ENCODE data around the gene PLXDC2.

PLXDC2 gene

DNA sequence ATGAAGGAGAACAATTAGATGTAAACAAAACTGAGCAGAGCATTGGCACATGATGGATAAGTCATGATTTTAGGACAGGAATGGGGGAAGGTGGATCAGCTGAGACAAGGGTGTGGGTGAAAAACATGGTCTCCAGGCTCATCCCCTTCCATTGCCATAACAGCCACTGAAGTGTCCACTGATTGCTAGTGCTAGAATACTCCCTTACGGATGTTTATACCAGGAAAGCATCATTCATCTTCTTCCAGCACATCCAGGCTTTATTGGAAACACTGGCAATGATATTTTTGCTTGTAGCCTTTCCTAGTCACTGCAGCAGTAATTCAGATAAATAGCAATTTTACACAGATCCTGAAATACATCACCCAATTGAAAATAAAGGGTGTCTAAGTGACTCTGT, 259.5 kb downstream of the PLXDC2 start:
- no peak for DNase-seq

DNA sequence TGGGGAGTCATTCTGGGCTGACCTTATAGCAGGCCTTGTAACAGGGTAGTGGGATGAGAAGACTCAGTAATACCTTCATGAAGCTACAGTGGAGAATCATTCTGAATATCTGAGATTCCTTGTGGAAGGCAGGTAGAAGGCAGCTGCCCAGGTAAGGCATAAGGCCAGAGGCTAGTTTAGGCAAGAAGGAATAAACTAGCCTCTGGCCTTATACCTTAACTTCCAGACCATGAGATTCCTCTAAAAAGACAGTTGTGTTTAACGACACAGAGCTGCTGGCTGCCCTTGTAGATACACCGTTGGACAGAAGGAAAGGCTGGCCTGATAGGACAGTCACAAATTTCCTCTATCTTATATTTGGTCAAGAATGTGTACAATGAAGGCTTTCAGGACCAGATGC, 268.2 kb downstream of the PLXDC2 start:
- DNase-seq = no peak

DNA sequence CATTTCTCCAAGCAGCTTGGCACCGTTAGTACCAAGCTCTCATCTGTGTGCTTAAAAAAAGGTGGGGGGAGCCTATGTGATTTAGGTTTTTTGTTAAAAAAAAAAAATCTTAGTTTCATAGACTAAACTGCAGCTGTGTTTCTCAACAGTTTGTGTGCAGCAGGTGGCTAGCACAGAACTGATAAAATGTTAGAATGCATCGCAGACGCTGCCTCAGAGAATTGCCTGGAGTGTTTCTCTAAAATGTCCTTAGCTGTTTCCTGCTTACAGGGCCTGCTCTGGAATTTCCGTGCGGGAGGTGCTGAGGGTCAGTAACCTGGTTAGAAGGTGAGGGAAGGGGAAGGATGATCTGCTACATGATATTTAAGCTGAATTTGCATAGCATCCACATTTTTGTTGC, 268.9 kb downstream of the PLXDC2 start:
- DNase-seq = no peak

DNA sequence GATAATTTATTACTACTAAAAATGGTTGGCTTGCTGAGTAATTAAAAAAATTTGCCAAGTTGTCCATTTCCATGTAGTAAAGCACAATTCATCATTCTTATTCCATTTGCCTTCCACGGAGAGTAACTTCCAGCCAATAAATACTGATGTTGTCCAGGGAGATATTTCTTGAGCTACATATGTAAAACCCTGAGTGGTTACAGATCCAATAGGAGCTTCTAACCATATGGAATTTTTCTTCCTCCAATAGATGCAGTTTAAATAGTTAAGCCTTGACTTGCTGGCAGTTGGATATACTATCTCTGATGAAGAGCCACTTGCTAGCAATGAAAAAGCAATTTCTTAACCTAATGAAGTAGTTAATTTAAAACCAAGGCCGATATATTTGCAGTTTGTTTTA, 271.1 kb downstream of the PLXDC2 start:
- no peak for DNase-seq

DNA sequence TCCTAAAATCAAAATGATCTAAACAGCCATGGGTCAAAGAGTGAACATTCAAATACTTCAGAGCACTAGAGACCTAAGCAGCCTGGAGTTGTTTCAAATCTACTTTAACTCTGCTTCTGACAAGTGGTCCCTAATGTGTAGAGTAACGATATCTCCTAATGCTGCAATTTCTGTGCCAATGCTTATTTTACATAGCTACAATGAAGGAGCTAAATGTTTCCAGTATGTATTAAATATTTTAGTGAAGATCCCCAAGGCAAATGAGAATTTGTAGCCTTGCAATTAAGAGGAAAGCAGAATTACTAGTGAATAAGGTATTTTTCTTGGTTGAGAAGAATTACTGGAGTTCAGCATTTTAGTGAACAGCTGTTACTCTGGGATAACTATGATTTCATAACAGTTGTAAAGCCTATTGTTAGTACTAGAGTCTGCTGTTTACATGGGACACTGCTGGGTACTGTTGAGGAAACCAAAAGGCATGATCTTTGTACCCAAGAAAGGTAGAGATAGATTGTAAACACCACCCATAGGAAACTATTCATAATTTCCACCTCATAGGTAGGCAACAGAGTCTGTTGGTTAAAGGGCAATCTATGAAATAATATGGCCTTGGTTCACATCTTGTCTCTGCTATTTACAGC, 271.9 kb downstream of the PLXDC2 start:
- no peak for DNase-seq

DNA sequence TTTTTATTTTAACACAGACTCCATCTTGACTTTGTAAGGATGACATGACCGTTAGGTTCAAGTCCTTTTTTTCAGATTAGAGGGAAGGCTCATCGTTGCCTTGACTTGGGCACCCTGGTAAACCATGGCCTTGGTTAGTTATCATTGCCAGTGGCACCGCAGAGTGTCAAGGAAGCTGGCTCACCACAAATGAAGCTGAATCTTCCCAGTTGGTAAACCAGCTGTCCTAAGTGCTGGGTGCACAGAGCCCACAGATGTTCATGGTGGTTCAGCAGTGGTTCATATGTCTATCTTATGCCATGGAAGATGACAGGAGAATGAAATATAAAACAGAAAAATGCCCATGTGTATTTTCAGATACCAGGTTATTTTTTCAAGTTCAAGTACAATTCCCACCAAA, 273.6 kb downstream of the PLXDC2 start:
- DNase-seq = no peak

DNA sequence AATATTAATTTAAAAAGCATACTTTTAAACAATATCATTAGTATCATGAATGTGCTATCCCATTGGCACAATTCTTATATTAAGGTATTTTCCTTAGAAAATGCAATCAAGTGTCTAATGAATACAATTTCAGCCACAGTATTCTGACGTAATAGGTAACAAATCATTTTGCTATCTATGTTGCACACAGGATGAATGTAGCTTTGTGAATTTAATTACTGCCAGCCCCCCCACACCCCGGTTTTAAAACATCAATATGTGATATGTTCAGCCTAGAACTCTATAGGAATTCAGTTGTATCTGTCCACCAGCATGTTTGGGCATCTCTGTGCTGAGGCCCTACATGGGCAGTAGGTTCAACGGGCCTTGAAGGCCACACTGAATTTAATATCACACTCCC, 274.6 kb downstream of the PLXDC2 start:
- no peak for DNase-seq

DNA sequence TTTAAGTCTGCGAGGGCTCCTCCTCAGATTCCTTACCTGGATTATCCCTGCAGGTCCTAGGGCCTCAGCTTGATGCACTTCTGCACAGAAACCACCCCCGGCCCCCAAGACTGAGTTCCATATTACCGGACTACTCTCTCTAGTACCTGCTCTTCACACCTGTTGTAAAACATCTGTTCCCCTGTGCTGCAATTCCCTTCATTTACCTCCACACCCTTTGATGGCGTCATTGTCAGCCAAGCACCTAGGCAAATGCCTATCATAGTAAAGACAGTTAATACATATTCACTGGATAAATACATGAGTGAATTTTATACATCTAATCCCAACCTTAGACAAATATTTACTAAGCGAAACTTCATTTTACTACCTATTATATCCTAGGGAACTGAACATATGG, 275.5 kb downstream of the PLXDC2 start:
- DNase-seq = no peak

DNA sequence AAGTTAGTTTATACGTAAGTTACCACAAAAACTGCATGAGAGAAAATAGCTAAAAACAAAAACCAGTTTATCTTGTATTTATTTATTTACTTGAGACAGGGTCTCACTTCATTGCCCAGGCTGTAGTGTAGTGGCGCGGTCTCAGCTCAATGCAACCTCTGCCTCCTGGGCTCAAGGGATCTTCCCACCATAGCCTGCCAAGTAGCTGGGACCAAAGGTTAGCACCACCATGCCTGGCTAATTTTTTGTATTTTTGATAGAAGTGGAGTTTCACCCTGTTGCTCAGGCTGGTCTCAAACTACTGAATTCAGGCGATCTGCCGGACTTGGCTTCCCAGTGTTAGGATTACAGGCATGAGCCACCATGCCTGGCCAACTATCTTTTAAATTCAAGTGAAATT, 277.4 kb downstream of the PLXDC2 start:
- DNase-seq = no peak

DNA sequence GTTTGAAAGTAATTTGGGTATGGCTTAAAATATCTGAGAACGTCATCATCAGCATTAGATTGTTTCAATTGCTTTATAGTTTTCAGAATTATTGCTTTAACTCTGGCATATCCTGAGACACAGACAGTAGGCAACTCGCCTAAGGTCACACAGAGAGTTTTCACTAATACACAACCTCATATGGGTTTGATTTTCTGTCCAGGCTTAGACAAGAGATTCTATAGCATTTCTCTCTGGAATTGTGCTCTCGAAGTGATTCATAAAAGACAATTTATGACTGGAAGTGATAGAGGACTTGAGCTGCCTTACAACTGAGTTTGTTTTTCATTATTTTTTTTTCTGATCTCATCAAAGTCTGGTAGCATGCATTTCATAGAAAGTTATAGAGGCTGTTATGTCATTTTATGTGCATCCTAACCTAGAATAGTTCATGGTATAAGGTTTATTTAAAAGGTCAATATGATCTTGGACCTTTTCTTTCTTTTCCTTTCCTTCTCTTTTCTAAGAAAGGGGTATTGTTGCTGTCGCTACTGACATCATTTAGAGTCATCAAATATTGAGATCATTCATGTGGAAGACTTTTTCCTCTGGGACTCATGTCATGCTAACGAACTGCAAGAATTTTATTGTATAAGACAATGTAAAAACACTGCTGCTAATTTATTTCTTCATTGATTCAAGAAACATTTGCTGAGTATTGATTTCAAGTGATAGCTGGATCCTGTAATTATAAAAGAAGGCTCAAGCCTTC, 278.2 kb downstream of the PLXDC2 start:
- no peak for DNase-seq

DNA sequence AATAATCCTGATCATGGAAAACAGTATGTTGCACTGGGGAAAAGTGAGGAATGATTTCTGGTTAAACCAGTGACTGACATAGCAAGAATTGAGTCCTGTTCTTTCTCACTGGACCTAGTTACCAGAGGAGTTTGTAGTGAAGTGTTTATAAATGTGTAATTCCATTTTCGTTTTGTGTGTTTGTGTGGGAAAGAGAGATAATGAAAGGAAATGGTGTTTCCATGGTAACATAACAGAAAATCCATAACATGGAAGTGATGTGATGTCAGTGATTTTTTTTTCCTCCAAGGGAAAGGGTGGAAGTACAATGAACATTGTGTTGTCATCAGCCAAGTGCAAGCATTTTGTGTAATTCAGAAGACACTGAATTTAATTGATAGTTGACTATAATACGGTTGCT, 283.9 kb downstream of the PLXDC2 start:
- no peak for DNase-seq

DNA sequence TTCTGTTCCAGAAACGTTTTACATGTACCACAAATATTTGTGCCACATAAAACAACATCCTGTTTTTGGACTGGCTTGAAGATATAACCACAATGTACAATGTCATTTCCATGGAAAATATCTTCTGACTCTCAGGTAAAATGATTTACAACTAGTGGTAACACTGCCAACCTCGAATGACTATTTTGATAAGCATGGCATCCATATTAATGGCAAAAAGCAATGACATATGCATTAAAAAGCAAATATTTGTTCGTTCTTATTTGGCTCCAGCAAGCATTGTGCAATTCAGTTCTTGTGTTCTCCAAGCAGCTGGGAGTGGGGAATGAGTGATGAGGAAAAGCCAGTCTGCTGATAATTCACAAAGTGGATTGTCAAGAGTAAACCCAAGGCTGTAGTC, 289.0 kb downstream of the PLXDC2 start:
- no peak for DNase-seq

DNA sequence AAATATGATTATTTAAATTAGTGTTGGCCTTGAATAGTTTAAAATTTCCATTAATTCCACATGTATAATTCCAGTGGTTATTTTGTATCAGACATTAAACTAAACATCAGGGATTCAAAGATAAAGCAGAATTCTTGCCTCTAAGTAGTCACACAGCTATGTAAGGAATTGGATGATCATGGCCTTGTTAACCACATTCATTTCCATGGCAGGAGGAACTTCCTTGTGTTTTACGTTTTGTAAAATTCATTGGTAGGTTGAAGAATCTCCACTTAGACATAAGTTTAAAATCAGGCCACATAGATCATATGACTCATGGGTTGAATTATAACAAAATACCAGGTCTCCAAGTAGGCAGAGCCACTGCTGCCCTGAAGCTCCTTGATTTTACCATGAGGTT, 289.7 kb downstream of the PLXDC2 start:
- DNase-seq = no peak

DNA sequence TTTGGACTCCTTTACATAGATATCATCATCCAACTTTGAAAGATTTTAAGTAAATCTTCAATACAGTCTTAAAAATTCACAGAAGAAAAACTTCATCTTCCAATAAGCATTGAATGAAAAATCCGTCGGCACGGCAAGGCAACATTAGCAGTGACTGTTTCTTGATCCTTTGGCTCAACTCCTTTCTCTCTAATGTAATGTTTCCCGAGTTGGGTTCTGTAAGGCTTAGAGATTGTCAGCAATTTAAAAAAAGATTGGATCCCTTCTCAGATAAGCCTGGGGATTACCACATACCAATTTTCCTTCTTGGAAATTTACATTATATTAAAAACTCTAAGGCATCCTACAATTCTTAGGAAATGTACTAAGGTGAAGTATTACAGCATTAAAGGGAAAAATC, 291.8 kb downstream of the PLXDC2 start:
- DNase-seq = no peak

DNA sequence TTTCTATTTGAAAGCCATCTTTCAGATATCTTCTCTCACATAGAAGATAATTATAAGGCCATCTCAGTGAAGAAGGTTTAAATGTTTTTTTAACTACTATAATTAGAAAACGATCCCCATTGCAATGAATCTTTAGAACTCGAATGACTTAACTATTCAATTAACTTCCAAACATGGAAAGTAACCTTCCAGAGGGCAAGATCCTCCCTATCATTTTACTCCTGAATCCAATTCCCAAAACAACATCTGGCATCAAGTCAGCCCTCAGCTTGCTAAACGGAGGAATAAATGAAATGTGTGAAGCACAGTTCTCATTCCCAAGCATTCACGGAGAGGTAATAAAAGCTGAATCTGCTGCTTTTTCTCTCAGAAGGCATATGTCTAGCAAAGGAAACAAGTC, 293.4 kb downstream of the PLXDC2 start:
- no peak for DNase-seq

DNA sequence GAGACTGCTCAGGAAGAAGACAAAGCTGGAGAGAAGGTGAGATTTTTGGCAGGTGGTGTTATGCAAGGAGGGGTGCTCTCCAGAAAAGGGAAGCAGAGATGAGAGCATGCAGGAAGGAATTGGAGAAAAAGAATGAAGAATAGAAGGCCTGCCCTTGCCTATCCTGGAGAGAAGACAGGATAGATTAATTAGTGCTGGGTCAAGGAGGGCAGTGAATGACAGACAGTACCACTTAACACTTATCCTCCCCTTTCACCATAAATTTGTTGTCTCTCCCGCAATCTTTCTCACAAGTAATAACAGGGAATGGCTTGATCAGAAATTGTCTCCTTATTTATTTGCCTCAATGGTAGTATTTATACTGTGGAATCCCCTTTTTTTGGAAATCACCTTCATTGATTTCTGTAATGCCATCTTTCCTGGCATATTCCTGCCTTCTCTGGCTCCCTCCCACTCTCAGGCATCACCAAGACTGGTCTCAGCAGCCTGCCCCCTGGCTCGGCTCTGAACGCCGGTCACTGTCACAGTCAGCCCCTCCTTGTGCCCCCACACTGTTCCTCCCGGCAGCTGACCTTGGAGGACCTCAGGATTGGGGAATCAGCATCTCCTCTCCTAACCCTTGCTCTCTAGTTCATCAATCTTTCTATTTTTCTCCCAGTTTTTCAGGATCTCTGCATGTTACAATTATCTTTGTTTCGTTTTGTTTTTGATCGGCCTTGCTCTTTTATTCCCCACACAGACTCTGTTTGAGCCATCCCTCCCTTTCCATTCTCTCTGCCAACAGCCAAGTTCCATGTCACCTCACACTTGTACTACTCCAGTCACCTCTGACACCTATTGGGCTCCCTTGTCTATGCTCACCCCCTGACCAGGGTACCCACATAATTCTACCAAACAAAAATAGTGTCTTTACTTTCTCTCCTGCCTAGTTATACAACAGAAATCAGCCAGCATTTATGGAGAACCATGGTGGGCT, 294.2 kb downstream of the PLXDC2 start:
- DNase-seq = no peak

DNA sequence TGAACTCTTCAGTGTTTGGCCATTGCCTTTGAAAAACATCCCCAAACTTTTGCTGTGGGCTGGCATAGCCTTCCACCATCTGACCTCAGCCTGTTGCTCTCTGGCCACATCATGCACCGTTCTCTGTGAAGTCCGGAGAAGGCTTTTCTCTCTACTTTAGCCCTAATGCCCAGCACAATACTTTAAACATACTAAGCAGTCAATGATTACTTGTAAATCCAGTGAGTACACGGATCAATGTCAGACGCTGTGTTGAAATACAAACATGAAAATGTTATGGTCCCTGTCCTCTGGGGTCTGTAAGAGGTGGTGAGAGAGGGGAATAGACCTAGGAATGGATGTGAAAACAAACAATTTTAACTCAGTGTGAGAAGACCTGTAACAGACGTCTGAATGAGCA, 297.9 kb downstream of the PLXDC2 start:
- no peak for DNase-seq

DNA sequence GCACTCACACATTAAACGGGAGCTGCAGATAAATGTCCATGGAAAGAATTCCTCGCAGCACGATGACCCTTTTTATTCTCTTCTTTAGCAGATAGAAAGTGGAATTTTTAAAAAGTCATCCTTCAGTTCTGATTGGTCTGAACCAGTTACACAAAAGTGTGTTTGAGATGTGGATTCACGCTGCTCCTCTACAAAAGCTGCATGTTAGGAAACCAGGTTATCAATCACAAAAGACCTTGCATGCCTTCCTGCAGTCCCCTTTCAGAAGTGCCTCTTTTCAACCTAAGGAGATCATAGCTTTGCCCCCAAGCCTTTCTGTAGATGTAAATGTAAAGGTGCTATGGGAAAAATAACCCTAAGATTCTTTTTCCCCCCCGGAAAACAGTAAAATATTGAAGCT, 299.7 kb downstream of the PLXDC2 start:
- no peak for DNase-seq

DNA sequence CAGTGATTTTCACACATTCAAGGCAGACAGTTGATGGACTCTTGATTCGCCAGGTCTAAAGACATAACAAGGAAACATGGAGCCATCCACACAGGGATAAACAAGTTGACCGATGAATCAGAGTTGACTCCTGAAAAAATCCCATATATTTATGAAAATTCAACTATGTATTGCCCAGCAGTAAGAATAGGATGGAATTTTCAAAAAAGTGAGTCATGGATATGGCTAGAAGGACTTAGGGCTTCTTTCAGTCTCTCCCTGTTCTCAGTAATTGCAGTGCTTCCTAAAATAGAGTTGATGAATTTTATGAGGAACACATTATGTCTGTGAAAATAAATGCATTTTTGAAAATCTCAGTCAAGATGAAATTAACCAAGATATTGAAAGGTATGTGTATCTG, 301.2 kb downstream of the PLXDC2 start:
- no peak for DNase-seq

DNA sequence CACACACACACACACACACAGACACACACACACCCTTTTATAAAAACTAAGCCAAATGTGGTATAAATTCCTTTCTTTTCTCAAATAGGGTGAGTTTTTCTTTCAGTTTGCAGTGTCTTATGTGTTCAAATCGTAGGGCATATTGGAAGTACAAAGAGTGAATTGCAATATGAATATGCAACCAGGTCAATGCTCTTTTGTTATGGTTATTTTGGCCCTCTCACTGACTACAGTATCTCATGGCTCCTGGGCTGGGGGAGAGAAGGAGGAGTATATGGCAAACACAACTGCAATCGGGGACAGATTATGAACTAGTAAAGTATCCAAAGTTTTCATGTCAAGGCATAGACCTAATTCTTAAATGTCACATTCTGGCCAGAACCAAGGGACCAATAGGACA, 301.9 kb downstream of the PLXDC2 start:
- no peak for DNase-seq

DNA sequence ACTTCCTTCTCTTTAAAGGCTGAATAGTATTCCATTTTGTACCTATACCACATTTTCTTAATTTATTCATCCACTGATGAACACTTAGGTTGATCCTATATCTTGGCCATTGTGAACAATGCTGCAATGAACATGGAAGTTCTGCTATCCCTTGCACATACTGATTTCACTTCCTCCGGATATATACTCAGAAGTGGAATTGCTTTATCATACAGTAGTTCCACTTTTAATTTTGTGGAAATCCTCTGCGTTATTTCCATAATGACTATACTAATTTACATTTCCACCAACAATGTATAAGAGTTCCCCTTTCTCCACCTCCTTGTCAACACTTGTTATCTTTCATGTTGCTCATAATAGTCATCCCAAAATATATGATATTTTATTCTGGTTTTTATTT, 312.6 kb downstream of the PLXDC2 start:
- DNase-seq = no peak

DNA sequence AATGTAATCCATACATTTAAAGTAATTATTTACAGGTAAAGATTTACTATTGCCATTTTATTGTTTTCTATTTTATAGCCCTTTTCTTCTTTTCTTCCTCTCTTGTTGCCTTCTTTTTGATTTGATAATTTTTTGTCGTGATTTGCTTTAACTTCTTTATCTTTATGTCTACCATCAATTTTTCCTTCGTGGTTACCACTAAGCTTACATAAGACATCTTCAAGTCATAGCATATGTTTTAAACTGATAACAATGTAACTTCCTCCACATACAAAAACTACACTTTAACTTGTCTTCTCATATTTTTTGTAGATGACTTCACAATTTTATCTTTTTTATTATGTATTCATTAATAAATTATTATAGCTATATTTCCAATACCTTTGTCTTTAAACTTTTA, 316.6 kb downstream of the PLXDC2 start:
- no peak for DNase-seq

DNA sequence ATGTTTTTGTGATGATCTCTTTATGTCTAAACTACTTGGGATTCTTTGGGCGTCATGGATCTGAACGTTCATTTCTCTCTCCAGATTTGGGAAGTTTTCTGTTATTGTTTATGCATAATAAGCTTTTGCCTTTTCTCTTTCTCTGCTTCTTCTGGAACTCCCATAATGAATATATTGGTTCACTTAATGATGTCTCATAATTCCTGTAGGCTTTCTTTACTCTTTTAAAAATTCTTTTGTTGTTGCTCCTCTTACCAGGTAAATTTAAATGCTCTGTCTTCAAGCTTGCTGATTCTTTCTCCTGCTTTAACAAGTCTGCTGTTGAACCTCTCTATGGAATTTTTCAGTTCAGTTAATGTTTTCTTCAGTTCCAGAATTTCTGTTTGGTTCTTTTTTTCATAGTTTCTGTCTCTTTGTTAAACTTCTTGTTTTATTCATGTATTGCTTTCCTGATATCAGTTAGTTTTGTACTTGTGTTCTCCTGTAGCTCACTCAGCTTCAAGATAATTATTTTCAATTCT, 317.5 kb downstream of the PLXDC2 start:
- no peak for DNase-seq

DNA sequence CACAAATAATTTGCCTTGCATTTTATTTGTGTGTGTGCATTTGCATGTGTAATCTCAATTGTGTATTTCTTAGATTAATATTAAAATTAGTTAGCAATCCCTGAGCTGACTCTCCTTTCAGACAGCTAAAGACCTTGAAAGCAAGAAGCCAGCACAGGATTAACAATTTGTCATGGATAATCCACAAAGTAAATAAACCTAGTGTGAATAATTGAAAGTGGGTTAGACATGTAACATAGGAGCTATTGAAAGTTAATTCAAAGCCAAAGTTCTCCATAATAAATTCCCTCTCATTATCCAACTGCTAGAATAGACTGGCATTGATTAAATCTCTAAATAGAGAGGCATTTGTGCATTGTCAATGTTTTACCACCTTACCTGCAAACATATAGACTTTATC, 326.1 kb downstream of the PLXDC2 start:
- DNase-seq = no peak
